SK-N-MC (cell line): ENCODE data around the gene IFRD1.

ENCODE experiments used
- DNase-seq: peaks from one replicate; pipeline ENCODE4 v3.0.0-alpha.2; 2011; ENCODE audit warnings: low read depth, low spot score
- H3K27ac ChIP-seq: fragments of 200-600 bp; sonication (generic); 2 replicates; pipeline ENCODE4 v1.5.1; 2016; ENCODE audit warnings: mixed run types
- H3K36me3 ChIP-seq: fragments of 200-600 bp; sonication (generic); 2 replicates; pipeline ENCODE4 v1.6.1; 2017; ENCODE audit warnings: antibody characterized with exemption, low read length, mixed read lengths; ENCODE audit not compliant: insufficient read depth
- H3K4me3 ChIP-seq: fragments of 200-600 bp; sonication (generic); 2 replicates; pipeline ENCODE4 v1.5.1; 2016
- H3K9ac ChIP-seq: fragments of 200-600 bp; sonication (generic); 2 replicates; pipeline ENCODE4 v1.8.0; 2017; ENCODE audit warnings: mixed run types, mixed read lengths; ENCODE audit not compliant: insufficient read length
- H3K9me3 ChIP-seq: fragments of 200-600 bp; sonication (generic); 2 replicates; pipeline ENCODE4 v1.6.1; 2017; ENCODE audit warnings: low read depth, mild to moderate bottlenecking, antibody characterized with exemption, low read length, moderate library complexity, mixed read lengths
- EZH2 ChIP-seq: fragments of 200-600 bp; sonication (generic); IDR thresholded peaks from one replicate; pipeline ENCODE4 v1.6.1; 2017; ENCODE audit warnings: antibody characterized with exemption
- FOXP2 ChIP-seq: optimal IDR thresholded peaks from 2 replicates; pipeline ENCODE3; 2011; ENCODE audit warnings: mild to moderate bottlenecking, moderate library complexity; ENCODE audit not compliant: insufficient read depth; ENCODE audit errors: extremely low read length, control extremely low read depth
- POLR2AphosphoS5 ChIP-seq: IDR thresholded peaks from 2 replicates; pipeline ENCODE4 v1.6.1; 2012; ENCODE audit warnings: mild to moderate bottlenecking, low read depth, low read length, borderline replicate concordance

IFRD1 gene

DNA sequence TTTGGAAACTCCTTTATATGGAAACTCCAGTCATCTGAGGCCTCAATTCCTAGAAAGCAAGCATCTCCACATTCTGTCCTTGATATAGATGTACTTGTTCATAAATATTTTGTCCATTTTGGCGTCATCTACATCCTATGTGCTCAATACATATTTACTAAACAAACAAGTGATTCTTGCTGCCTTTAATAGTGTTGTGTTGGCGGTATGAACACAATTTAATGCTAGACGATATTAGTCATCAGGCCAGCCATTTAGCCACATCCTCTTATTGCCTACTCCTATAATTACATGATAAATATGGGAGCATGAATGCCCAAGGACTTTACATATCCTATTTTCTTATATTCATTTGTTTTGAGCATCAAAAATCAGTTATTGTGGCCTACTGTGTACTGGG, 18.5 kb upstream of the IFRD1 start:
- Histone ChIP-seq H3K4me3 (no peak overlapping the region), H3K9ac (no peak overlapping the region), H3K27ac (no peak overlapping the region), H3K36me3 (no peaks in the 10 kb centered on the region), H3K9me3 (no peaks in the 10 kb centered on the region)
- no peak for TF ChIP-seq POLR2AphosphoS5
- TF ChIP-seq EZH2 = no peak
- no peak for TF ChIP-seq FOXP2
- DNase-seq = no peak

DNA sequence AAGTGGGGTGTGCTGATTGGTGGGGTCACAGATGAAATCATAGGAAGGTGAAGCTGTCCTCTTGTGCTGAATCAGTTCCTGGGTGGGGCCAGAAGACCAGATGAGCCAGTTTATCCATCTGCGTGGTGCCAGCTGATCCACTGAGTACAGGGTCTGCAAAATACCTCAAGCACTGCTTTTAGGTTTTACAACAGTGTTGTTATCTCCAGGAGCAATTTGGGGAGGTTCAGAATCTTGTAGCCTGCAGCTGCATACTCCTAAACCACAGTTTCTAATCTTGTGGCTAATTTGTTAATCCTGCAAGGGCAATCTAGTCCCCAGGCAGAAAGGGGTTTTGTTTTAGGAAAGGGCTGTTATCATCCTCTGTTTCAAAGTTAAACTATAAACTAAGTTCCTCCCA, 17.0 kb upstream of the IFRD1 start:
- no peaks in the 10 kb centered on the region for H3K36me3 ChIP-seq
- TF ChIP-seq POLR2AphosphoS5 (no peak), EZH2 (no peak)
- no peak overlapping the region for H3K9ac ChIP-seq
- DNase-seq = no peak
- H3K27ac ChIP-seq = no peak overlapping the region
- no peaks in the 10 kb centered on the region for H3K9me3 ChIP-seq
- H3K4me3 ChIP-seq = no peak overlapping the region

GRCh38 chr7:112437072-112437471, 13.2 kb upstream of the IFRD1 start:
- TF ChIP-seq FOXP2 (no peak), POLR2AphosphoS5 (no peak), EZH2 (no peak)
- DNase-seq = no peak
- no peaks in the 10 kb centered on the region for H3K36me3 ChIP-seq
- H3K9ac ChIP-seq = no peak overlapping the region
- no peak overlapping the region for H3K27ac ChIP-seq
- H3K9me3 ChIP-seq = no peaks in the 10 kb centered on the region
- H3K4me3 ChIP-seq = no peak overlapping the region

DNA sequence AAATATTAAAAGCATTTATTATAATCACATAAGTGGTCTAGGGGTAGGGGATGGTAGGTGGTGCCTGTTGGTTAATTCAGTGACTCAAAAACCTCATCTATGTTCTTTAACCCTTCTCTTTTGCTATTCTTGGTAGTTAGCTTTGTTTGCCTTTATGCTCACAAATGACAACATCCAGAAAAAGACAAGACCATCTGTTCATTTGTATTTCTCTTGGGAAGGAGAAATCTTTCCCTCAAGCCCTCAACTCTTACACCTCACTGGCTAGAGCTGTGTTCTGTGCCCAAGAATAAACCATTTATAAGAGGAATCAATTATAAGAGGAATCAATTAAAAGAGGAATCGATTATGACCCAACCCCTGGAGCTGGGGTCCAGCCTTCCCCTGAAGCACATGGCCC, 10.8 kb upstream of the IFRD1 start:
- Histone ChIP-seq H3K9ac (no peak overlapping the region), H3K36me3 (no peaks in the 10 kb centered on the region), H3K9me3 (no peaks in the 10 kb centered on the region), H3K4me3 (no peak overlapping the region), H3K27ac (no peak overlapping the region)
- TF ChIP-seq EZH2 (no peak), POLR2AphosphoS5 (no peak), FOXP2 (no peak)
- DNase-seq = no peak

- H3K27ac ChIP-seq = no peak overlapping the region
- no peak overlapping the region for H3K9ac ChIP-seq
- H3K9me3 ChIP-seq = no peaks in the 10 kb centered on the region
- no peak for DNase-seq
- H3K4me3 ChIP-seq = no peak overlapping the region
- no peak for TF ChIP-seq POLR2AphosphoS5
- TF ChIP-seq FOXP2 = no peak
- no peak for TF ChIP-seq EZH2
- no peaks in the 10 kb centered on the region for H3K36me3 ChIP-seq
These were observed 8.1 kb upstream of the IFRD1 start for GRCh38 chr7:112442210-112442609.

- Histone ChIP-seq H3K4me3 (no peak overlapping the region), H3K27ac (no peak overlapping the region), H3K9ac (no peak overlapping the region), H3K36me3 (no peaks in the 10 kb centered on the region), H3K9me3 (no peaks in the 10 kb centered on the region)
- no peak for DNase-seq
- TF ChIP-seq FOXP2 (no peak), EZH2 (no peak), POLR2AphosphoS5 (no peak)
These were observed 5.8 kb upstream of the IFRD1 start for GRCh38 chr7:112444505-112444904.

DNA sequence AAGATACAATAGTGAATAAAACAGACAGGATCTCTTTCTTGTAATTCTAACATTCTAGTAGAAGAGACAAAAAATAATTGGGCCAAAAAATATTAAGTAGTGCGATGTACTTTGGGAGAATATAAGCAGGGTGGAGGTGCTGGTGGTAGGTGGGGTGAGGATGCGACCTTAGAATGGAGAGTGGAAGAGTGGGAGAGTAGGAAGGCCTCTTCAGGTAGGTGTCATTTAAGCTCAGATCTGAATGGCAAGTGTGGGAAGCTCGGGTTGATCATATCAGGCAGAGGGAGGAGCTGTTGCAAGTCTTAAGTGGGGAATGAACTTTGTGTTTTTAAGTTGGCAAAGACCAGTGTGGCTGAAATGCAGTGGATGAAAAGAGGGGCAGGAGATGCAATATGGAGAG, 3.8 kb upstream of the IFRD1 start:
- TF ChIP-seq EZH2 (no peak), POLR2AphosphoS5 (no peak)
- no peaks in the 10 kb centered on the region for H3K36me3 ChIP-seq
- no peak for DNase-seq
- no peaks in the 10 kb centered on the region for H3K9me3 ChIP-seq
- H3K4me3 ChIP-seq = no peak overlapping the region
- H3K27ac ChIP-seq = no peak overlapping the region
- H3K9ac ChIP-seq = no peak overlapping the region

- Histone ChIP-seq H3K9ac (no peak overlapping the region), H3K9me3 (no peaks in the 10 kb centered on the region), H3K36me3 (no peaks in the 10 kb centered on the region), H3K4me3 (no peak overlapping the region), H3K27ac (no peak overlapping the region)
- TF ChIP-seq POLR2AphosphoS5 = no peak
- no peak for TF ChIP-seq EZH2
- no peak for TF ChIP-seq FOXP2
- DNase-seq = no peak
These were observed 2.9 kb upstream of the IFRD1 start for GRCh38 chr7:112447406-112447805.

DNA sequence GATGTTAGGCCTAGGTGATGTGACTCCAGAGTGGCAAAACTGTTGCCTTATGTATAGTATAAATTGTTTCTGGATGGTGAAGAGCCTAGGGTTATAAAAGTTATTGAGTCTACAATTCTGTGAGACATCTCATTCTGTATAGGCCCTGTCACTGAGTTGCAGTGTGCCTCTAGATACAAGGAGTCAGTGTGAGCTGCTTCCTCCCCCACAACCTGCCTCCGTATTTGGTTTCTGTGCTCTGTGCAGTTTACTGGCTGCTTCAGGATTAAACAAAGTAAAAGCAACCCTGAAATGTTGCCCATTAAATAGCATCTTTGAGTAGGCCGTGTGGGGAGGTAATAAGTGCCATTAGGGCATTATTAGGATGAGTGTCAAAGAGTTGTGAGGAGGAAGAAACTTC, 1.9 kb upstream of the IFRD1 start:
- no peak overlapping the region for H3K4me3 ChIP-seq
- H3K36me3 ChIP-seq = no peaks in the 10 kb centered on the region; the same call in 1 of the 2 replicates
- H3K9ac ChIP-seq = no peak overlapping the region
- no peak overlapping the region for H3K27ac ChIP-seq
- no peaks in the 10 kb centered on the region for H3K9me3 ChIP-seq
- no peak for TF ChIP-seq POLR2AphosphoS5
- DNase-seq = no peak

DNA sequence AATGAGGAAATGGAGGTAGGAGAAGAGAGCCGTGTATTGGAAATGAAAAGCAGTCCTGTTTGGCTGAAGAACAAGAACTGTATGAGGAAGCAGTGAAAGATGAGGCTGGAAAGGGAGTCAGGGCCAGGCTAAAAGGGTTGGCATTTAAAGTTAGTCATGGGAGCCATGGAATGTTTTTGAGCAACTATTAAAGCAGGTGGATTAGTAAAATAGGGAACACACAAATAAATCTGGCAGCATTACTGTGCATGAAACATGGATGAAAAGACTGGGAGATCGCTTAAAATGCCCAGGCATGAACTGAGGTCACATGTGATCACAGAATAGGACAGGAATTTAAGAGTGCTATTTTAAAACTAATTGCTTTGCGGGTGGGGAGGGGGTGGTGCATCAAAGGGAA, 1.4 kb upstream of the IFRD1 start:
- H3K4me3 ChIP-seq = no peak overlapping the region; the same call in 1 of the 2 replicates
- no peak for DNase-seq
- no peaks in the 10 kb centered on the region for H3K9me3 ChIP-seq
- H3K27ac ChIP-seq = no peak overlapping the region
- H3K9ac ChIP-seq = no peak overlapping the region
- no peak for TF ChIP-seq POLR2AphosphoS5
- no peaks in the 10 kb centered on the region; the same call in 1 of the 2 replicates for H3K36me3 ChIP-seq
